GM18868 (cell line): ENCODE measurements around the gene CROCC2.

ENCODE experiments used
- ATAC-seq: cut with Tn5 transposase; IDR thresholded peaks from one replicate; pipeline ENCODE4 v1.9.1; 2021; ENCODE audit warnings: mild to moderate bottlenecking, moderate library complexity; ENCODE audit not compliant: unreplicated experiment

CROCC2 gene

GRCh38 chr2:240996161-240996833 lies 90.2 kb downstream of the CROCC2 start:
- no peak for ATAC-seq

- no peak for ATAC-seq
These were observed 90.7 kb downstream of the CROCC2 start for GRCh38 chr2:240996834-240997140.

- no peak for ATAC-seq
These were observed 91.2 kb downstream of the CROCC2 start for GRCh38 chr2:240997141-240997855.

- ATAC-seq, result no peak
These were observed 91.9 kb downstream of the CROCC2 start, which contains the start of gene SNED1 for GRCh38 chr2:240997856-240998705. SNED1 (plus strand) TSS chr2:240998618; CDS start chr2:240998838, 220 bp downstream.

- ATAC-seq, result no peak
These were observed 92.5 kb downstream of the CROCC2 start for GRCh38 chr2:240998706-240998994.

- no peak for ATAC-seq
These were observed 93.1 kb downstream of the CROCC2 start for GRCh38 chr2:240998995-240999791.

GRCh38 chr2:240999873-241000541 lies 93.9 kb downstream of the CROCC2 start:
- ATAC-seq, result no peak

- ATAC-seq, result no peak
These were observed 94.7 kb downstream of the CROCC2 start for GRCh38 chr2:241000831-241001321.

GRCh38 chr2:241001413-241002274 lies 95.5 kb downstream of the CROCC2 start:
- no peak for ATAC-seq

GRCh38 chr2:241002275-241003046 lies 96.3 kb downstream of the CROCC2 start:
- ATAC-seq, result no peak

- ATAC-seq, result no peak
These were observed 96.9 kb downstream of the CROCC2 start for GRCh38 chr2:241003047-241003360.

- no peak for ATAC-seq
These were observed 97.2 kb downstream of the CROCC2 start for GRCh38 chr2:241003369-241003768.

GRCh38 chr2:241003830-241004564 lies 97.9 kb downstream of the CROCC2 start:
- ATAC-seq, result no peak

- no peak for ATAC-seq
These were observed 99.4 kb downstream of the CROCC2 start for GRCh38 chr2:241005569-241005968.

- no peak for ATAC-seq
These were observed 100.3 kb downstream of the CROCC2 start for GRCh38 chr2:241006412-241006811.

GRCh38 chr2:241007111-241007510 lies 101.0 kb downstream of the CROCC2 start:
- no peak for ATAC-seq

GRCh38 chr2:241007880-241008710 lies 102.0 kb downstream of the CROCC2 start:
- no peak for ATAC-seq
